Measurements from ENCODE around the gene RRP8.

RRP8 gene

DNA sequence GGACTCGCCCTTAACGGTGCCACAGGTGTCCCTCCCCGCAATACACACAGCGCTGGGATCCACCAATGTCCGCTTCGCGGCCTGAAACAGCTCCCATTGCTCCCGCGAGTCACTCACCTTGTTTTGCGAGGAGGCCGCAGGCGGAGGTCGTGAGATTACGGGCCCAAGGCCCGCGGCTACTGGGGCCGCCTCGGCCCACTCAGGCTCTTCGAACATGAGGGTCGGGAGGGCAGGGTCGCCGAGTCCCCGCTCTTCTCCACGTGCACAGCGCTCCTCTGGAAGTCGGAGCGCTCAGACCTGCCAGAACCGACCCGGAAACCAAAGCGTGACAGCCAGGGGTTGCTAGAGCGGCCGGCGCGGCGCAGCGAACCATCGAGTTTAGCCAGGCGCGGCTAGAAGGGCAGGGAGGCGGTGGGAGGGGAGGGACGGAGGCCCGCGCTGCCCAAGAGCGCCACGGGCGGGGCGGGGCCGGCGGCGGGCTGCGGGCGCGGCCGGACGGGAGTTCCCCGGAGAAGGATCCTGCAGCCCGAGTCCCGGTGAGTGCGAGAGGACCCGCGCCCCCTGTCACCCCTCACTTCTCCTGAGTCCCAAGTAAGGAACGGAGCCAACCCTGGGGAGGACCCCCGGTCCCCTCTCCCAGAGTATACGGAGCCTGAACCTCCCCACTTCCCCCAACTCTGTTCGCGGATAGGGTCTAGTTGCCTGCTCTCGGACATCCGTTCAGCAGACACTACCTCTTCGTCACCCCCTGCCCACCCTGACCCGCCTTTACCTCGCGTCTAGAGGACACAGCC lies at the start of gene RRP8, which contains the start of gene ILK:
Gene RRP8, minus strand, starts transcription at position 330 of the 794 bp plus-strand sequence. Its CDS starts 114 bp downstream, at position 216.
Gene ILK, plus strand, starts transcription at position 488 of the 794 bp plus-strand sequence. CDS start 498 bp downstream, outside the sequence.
- peak; percentile 86 for DNase-seq

DNA sequence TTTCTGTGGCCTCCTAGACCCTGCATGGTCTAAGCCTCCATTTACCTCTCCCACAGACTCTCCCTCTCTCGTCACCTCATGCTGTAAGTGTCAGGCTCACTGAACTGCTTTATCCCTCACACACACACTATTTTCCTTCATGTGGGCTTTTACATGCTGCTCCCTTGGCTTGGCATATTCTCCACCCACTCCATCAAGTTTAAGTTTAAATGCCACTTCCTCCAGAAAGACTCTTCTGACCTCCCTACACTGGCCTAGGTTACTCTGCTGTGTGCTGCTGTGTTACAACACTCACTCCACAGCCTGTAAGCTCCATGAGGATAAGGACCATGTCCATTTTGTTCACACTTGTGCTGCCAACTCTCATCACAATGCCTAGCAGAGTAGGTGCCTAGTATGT lies 49.7 kb upstream of the RRP8 start:
- no peak for DNase-seq

DNA sequence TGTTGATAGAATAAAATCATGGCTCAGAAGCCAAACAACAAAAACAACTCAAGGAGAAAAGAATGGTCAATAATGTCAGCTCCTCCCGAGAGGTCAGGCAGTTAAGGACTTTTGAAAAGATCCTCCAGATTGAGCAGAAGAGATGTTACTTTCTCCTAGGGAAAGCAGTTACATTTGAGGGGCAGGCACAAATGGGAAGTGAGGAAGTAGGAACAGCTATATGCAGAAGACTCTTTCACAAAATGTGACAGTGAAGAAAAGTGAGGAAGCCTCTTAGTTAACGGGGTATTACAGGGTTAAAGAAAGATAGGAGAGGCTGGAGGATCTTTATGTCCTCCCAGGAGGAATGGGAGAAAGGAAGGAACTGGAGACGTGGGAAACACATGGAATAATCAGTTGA lies 48.8 kb upstream of the RRP8 start:
- no peak for DNase-seq

DNA sequence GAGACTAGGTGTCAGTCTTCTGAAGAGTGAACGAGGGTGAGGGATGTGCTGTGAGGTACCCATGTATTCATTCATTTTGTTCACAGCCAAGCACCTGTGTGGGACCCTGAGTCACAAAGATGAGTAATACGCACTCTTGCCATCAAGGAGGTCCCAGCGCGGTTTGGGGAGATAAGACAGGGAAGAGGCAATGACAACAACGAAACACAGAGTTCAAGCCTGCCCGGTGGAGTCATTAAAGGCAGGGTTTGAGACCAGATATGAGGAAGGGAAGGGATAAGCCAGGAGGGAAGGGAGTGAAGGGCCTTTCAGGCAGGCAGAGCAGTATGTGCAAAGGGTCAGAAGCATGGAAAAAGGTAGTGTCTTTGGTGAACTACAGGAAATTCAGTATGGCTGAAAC lies 47.6 kb upstream of the RRP8 start:
- DNase-seq: no peak

DNA sequence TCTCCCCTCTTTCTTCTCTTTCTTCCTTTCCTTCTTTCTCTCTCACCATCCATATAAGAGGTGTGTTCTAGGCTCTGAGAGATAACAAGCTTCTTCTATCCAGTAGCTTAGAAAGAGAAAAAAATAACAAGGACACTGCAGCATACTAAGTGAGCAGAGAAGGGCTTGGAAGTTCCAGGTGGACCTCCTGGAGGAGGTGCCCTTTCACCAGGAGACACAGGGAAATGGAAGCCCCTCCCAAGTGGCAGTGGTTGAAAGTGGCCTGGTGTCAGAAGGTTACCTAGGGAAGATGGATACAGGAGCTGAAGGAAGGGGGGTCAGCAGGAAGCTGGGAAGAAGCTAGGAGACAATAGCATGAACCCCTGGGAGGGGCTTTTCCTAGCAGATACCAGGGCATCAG lies 46.7 kb upstream of the RRP8 start:
- no peak for DNase-seq

DNA sequence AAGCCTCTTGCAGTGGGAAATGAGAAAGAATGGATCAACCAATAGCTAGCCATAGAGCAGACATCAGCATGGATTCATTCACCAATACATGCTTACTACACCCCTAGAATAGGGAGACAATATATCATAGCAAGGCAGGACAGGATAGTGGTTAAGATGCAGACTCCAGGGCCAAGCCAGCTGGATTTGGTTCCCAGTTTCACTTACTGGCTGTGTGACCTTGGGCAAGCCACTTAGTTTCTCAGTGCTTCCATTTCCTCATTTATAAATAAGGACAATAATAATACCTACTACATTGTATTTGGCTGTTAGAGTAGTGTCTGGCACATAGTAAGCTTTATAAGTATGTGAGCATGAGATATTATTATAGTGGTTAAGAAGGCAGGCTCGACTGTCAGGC lies 45.1 kb upstream of the RRP8 start:
- no peak for DNase-seq

DNA sequence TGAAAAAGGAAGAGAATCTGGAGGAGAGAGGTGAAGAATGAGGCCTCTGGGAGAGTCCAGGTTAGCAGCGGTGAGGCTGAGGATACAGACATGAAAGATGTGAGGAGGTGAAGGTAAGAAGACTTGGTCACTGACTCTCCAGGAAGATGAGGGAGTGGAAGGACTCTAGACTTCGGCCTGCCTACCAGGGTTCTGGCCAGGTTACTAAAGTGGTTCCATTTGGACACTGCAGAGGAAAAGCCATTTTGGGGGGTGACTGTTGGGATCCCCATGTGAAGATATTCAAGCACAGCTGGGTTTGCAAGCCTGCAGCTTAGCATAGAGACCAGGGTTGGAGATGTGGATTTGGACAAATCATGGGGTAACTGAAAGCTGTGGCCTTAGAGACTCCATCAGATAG lies 44.4 kb upstream of the RRP8 start:
- DNase-seq: no peak

DNA sequence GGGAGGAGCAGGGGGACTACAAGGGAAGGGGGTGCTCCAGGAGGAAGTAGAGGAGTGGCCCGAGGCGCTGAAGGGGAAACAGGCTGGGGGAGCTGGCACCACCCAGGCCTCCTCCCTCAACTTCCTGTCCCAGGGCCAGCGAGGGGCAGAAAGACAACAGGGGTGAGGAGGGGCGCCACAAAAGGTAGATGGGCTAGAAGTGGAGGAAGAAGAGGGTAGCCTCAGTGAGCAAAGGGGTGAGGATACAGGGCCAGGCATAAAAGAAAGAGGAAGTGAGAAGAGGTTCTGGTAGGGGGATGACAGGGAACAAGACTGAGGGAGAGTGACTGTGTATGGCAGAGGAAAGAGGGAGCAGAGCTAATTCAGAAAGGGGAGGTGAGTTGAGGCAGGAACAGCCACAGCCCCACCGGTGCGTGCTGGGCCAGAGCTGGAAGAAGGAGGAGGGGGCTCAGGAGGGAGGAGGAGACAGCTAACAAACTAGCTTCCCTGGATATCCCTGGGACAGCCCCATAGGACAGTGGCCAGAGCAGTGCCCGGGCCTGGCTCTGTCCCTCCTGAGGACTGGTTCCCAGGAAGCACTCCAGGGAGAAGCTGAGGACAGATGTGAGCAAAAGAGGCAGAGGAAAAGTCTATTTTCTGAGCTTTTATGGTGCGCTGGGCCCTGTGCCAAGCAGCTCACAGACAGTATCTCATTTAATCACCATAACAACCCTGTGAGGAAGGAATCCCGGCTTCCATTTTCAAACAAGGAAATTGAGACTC lies 43.7 kb upstream of the RRP8 start:
- peak; percentile 68 for DNase-seq

DNA sequence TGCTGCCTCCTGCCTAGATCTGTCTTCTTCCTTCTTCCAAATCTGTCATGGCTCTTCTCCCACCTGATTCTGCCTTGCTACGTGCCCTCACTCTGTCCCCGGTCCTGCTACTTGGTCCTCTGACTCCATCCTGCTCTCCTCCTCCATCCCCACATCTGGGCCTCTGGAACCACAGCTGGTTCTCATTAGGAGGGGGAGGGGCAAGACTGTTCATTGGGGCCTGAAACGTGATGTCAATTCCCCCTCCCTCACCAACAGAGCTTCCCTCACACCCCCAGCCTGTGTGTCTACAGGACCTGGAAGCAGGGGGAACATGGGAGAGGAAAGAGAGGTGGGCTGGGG lies 43.1 kb upstream of the RRP8 start:
- DNase-seq: no peak

DNA sequence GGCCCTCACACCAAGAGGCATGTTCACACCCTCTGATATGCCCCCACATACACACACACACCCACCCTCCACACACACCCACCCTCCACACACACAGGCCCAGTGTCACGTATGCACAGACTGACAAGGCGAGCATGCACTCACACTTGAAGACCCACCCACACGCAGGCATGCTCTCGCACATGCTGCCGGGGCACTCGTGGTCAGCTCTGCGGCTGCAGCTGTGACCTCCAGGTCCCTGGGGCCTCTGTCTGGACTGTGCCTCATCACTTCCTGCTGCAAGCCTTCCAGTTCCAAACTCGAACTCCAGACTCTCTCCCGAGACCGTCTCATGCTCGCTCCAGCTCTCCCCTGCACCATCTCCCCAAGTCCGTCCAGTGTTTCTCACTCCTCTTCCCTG lies 42.7 kb upstream of the RRP8 start:
- DNase-seq: no peak

DNA sequence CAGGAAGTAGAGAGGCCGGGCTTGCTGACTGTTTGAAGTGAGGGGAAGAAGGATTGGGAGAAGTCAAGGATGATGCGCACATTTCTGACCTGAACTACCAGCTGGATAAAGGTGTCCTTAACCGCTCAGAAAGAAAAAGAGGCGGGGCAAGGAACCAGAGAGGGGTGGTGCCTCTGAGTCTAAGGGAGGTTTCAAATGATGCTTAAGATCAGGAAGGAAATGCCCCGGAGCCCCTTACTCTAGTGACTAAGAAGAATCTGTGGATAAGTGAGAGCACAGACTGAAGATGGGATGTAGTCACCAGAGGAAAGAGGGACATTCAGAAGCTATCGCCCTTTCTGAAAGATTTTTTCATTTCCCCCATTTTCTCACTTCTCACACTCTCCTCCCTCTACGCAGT lies 39.5 kb upstream of the RRP8 start:
- no peak for DNase-seq

DNA sequence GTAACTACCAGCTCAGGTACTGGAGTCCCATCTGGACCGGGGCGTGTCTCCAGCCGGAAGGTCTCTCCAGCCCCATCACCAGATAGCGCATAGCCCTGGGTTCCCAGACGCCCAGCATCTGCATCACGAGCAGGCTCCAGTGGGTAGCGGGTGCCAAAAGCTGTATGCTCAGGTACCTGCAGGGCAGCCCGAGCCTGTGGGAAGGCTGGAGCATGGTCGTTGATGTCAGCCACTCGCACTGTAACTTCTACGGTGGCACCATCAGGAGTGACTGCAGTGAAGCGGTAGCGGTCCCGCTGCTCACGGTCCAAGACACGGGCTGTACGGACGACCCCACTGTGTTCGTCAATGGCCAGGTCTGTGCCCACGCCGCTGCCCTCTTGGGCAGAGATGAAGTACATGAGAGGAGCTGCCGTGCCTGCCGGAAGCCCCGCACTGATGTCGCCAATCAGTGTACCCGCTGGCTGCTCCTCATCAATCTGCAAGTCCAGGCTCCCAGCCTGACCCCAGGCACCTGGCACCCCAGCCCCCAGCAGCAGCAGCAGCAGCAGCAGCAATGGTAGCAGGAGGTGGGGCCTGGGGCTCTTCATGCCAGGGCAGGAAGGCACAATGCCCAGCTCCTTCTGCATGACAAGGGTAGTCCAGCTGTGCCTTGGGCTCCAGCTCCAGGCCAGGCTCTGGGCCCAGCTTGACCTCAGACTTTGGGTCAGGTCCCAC lies 37.7 kb upstream of the RRP8 start:
- DNase-seq: no peak

DNA sequence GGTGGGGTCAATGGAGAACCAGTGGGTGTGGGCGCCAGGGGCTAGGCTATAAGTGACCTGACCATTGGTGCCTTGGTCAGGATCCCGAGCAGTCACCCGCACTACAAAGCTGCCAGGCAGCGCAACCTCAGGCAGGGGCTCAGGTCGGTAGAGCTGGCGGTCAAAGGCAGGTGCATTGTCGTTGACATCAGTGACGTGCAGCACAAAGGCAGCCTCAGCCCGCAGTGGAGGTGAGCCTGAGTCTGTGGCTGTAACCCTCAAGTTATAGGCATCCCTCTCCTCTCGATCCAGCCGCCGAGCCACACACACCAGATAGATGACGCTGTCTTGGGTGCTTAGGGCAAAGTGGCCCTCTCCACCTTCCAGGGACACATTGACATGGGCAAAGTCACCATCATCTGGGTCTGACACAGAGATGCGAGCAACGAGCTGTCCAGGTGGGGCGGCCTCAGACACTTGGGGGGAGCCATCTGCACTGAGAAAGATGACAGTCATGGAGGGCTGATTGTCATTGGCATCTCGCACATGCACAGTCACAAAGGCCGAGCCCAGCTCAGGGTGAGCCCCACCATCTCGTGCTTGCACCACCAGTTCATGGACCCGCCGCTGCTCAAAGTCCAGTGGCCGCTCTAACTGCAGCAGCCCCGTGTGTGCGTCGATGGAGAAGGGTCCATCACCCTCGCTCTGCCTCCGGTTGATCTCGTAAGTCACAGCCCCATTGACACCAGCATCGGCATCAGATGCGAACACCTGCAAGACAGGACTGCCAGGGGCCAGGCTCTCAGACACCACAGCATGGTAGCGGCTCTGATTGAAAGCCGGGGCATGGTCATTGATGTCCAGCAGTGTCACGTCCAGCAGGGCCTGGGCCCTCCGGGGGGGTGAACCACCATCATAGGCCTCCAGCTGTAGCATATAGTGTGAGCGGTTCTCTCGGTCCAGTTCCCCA lies 36.9 kb upstream of the RRP8 start:
- DNase-seq: no peak

DNA sequence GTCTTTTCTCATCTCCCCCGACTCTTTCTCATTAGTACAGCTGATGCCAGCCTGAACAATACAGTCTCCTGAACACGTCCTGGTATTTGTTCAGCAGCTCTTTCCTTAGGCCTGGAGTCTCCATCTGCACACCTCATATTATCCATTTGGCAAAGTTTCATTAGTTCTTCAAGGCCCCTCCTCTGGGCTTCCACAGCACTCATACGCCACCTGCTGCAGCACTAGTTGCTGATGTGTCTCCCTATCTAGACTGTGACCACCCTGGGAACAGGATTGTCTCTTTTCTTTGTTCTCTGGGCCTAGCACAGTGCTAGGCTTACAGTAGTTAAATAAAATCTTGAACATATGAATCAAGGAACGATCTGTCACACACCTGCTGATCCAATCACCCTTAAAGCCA lies 35.0 kb upstream of the RRP8 start:
- DNase-seq: no peak

DNA sequence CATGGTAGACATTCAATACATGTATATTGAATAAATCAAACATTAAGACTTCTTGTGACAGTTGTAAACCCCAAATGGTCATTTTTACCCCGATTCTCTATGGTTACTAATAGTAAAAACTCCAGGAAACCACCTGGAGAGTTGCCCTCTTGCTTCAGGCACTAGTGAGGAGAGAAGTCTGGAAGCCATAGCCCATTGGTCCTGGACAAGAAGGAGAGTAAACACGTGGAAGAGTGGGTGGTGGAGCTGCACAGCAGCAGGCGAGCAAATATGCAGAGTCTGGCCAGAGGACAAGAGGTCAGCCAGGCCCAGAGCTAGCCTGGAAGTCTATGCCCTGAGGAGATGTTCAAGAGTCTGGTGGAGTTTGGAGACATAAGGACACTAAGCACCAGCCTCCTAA lies 34.5 kb upstream of the RRP8 start:
- no peak for DNase-seq

DNA sequence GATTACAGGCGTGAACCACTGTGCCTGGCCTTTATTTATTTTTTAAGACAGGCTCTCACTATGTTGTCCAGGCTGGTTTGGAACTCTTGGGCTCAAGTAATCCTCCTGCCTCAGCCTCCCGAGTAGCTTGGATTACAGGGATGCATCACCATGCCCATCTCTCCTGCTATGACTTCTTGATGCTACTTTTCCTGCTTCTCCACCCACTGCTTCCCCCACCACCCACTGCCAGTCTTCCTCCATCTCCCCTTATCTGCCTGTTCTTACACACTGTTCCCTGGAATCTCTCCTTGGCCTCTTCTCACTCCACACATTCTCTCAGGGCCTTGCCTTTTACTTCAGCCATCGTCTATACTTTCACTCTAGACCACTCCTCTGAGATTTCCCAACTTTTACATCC lies 33.1 kb upstream of the RRP8 start:
- DNase-seq: no peak

DNA sequence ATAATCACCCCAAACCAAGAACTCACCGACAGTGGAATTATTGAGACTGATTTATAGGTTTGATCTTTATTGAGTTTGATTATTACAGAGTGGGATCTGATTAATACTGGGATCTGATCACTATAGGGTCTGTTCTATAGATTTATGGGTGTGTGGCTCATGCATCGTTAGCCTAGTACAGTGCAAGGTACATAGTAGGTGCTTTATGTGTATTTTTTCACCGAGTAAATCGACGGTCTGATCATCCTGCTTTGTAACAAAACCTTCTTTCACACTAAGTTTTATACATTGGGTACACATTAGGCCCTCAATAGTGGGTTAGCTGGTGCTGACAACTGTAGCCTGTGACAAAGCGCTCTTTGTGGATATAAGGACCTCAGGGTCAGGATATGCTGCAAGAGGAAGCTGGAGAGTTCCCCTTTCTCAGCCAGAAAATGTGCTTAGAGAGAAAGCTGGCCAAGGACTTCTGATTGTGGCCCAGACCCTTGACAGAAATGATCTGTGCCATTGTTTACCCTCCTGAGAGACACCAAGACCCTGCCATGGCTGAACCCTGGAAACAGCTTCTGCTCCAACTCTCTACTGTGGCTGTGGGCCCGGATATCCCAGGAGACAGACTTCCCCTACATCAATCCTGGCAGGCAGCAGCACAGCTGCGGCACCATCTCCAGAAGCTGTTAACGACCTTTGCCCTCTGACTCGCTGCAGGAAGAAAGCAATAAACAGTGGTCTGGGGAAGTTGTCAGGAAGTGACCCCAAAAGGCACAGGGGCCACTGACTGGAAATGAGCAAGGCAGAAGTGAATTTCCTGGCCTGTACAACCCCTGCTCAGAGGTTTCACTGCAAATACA lies 31.9 kb upstream of the RRP8 start:
- peak; percentile 74 for DNase-seq

DNA sequence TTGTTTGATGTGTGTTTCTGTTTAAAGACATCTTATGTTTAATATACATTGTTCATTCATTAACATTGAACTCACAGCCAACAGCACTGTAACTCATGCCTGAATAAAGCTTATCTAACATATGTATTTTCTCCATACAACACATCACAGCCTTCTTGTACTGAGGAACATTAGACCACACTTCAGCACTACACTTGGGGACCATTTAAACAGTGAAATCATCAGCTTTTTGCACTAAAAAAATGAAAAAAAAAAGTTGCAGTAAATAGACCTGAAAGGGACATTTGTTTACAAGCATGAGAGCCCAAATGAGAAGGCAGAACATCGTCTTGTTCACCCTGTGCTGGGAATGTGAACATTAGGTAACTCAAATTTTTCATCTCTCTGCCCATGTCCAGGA lies 31.1 kb upstream of the RRP8 start:
- no peak for DNase-seq

DNA sequence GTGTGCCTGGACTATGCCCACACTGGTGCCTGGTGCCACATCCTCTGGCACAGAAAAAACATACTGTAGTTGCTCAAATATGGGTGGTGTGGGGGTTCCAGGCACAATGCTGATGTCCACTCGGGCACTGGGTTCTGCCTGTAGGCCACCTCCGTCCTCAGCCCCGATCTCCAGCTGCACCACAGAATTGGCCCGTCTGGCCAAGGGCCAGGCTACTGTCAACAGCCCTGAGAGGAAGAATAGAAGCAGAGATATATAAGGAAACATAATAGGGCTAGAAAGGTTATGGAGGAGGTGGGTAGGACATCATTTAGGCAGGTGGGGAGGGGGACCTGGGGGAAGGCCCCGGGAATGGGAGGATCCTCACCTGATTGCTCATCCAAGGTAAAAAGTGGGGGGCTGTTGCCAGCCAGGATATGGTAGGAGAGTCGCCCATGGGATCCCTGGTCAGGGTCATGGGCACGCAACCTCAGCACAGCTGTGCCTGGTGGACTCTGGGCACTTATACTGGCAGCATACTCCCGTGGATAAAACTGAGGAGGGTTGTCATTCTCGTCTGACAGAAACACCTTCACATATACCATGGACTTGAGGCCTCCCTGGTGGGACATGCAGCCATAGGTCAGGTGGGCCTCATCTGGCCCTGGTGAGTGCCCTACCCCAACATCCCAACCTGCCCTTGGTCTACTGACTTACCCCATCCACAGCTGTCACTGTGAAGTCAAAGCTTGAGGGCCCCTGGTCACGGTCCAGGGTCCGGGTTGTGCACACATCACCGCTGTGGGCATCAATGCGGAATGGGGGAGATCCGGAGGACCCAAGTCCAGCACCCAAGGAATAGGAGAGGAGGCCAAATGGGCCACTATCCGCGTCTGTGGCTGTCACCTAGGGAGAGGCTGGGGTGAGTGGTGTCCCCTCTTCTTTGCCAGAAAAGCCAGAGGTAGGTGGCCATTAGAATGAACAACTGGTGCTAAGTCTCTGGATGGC lies 30.3 kb upstream of the RRP8 start:
- DNase-seq: no peak

All from GDM1 (cell line).